GM19395 (cell line): ENCODE results near the gene PCDH8.

Experiments used
- ATAC-seq: cut with Tn5 transposase; IDR thresholded peaks from one replicate; pipeline ENCODE4 v1.9.1; 2021; ENCODE audit warnings: mild to moderate bottlenecking, moderate library complexity; ENCODE audit not compliant: unreplicated experiment

PCDH8 gene

GRCh38 chr13:52848455-52849195 lies at the start of gene PCDH8:
PCDH8 (minus strand) TSS chr13:52848640; CDS start chr13:52848436, 204 bp downstream.
- ATAC-seq, result no peak

GRCh38 chr13:52896827-52897659 lies 48.6 kb upstream of the PCDH8 start:
- no peak for ATAC-seq

GRCh38 chr13:52894413-52894812 lies 46.0 kb upstream of the PCDH8 start:
- ATAC-seq, result no peak

GRCh38 chr13:52892925-52893324 lies 44.5 kb upstream of the PCDH8 start:
- ATAC-seq, result no peak

GRCh38 chr13:52891706-52892105 lies 43.3 kb upstream of the PCDH8 start:
- ATAC-seq, result no peak

- no peak for ATAC-seq
Observed at GRCh38 chr13:52887165-52887564, 38.7 kb upstream of the PCDH8 start.

GRCh38 chr13:52885141-52885540 lies 36.7 kb upstream of the PCDH8 start:
- no peak for ATAC-seq

GRCh38 chr13:52884429-52885010 lies 36.1 kb upstream of the PCDH8 start:
- ATAC-seq, result no peak

- no peak for ATAC-seq
Observed at GRCh38 chr13:52882785-52883184, 34.3 kb upstream of the PCDH8 start.

- no peak for ATAC-seq
Observed at GRCh38 chr13:52879950-52880741, 31.7 kb upstream of the PCDH8 start.

GRCh38 chr13:52878831-52879230 lies 30.4 kb upstream of the PCDH8 start:
- no peak for ATAC-seq

GRCh38 chr13:52870143-52870542 lies 21.7 kb upstream of the PCDH8 start:
- no peak for ATAC-seq

GRCh38 chr13:52869621-52870020 lies 21.2 kb upstream of the PCDH8 start:
- ATAC-seq, result no peak

- ATAC-seq, result no peak
Observed at GRCh38 chr13:52869050-52869449, 20.6 kb upstream of the PCDH8 start.

- ATAC-seq, result peak; percentile 61
Observed at GRCh38 chr13:52868190-52868589, 19.8 kb upstream of the PCDH8 start.

GRCh38 chr13:52864941-52865340 lies 16.5 kb upstream of the PCDH8 start:
- ATAC-seq, result no peak

GRCh38 chr13:52862358-52863206 lies 14.1 kb upstream of the PCDH8 start:
- no peak for ATAC-seq

- no peak for ATAC-seq
Observed at GRCh38 chr13:52852444-52852843, 4.0 kb upstream of the PCDH8 start.

- peak; percentile 87 for ATAC-seq
Observed at GRCh38 chr13:52851137-52851962, 2.9 kb upstream of the PCDH8 start.
